Stimulated activated CD8-positive, alpha-beta memory T cell treated with anti-CD3 and anti-CD28 coated beads, Interleukin-12 subunit alpha, Interleukin-12 subunit beta, amount 100 ng/mL, for 24 hours (primary cell): ENCODE results near the gene EFHB.
"Not testable (repeated sequence)": the region's sequence is repeated elsewhere in the genome, so short reads cannot be mapped to it uniquely, and the experiment has no call there.

ENCODE experiments used
- DNase-seq: peaks from one replicate; pipeline ENCODE4 v3.0.0-alpha.2; 2020; ENCODE audit errors: extremely low read depth

The EFHB gene, protein sequence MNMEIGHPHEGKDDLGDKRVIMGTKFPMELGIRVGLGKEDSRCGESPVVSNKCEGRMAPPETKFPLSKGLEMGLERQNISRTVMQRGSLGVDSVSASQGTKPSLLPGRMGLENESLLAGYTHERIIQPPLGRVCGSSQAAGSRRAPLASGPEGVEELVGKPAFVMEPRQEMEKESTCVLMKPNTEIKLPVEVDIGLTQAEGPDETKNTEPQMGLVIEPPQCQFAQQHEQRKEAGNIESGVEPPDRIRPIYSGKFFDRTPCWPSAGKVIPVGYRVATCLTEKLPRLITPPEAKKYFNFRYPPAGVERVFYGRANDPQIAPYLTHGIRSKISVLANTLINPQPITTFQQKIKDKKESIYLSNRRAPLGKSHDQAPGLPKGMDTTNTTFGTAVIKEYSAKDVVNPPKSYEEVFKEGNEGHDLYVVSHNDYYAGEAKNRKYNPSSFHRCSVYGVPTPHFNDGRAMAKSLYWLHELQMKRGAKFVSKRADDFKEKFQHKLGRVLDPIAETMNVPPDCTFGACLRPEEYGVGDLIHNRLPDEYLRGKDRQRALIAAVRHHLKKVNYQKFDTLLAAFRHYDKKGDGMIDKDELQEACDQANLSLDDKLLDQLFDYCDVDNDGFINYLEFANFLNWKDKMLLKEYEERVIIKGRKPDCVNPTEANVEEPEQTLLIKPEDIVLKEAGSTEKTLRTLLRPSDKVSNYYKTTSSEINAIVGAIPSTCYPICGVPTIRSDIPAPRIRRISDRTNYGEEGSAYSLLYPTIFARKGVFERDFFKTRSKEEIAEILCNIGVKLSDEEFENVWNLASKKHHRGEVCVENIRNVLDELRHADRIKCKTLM

DNA sequence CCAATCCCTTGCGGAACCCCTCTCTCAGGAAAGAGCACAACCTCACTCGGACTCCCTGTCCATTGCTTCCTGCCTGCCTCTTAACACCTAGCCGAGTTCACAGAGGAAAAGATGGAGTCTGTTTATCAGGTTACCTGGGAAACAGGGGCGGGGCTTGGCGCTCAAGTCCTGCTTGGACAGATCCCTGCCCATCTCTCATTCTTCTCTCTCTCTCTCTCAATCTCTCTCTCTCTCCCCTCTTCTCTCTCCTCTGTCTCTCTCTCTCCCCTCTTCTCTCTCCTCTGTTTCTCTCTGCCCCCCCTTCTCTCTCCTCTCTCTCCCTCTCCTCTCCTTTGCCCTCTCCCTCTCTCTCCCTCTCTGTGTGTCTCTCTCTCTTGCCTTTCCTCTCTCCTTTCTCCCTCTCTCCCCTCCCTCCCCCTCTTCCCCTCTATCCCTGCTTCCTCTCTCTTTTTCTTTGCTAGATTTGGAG, at the start of gene EFHB:
Gene EFHB, minus strand, starts transcription at position 120 of the 469 bp plus-strand sequence. CDS start 199 bp downstream, outside the sequence.
- DNase-seq: no peak

DNA sequence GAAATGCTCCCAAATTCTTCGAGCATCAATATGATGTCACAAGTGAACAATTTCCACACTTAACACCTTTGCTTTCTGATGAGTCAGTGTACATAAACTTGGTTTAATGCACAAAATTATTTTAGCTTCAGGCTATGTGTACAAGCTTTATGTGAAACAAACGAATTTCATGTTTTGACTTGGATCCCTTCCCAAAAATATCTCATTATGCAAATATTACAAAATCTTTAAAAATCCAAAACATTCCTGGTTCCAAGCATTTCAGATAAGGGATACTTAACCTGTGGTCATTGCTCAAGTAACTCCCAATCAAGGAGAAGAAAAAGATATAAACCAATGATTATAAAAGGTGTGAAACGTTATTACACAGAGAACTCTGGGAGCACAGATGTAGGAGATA, 38.0 kb upstream of the EFHB start:
- no peak for DNase-seq

DNA sequence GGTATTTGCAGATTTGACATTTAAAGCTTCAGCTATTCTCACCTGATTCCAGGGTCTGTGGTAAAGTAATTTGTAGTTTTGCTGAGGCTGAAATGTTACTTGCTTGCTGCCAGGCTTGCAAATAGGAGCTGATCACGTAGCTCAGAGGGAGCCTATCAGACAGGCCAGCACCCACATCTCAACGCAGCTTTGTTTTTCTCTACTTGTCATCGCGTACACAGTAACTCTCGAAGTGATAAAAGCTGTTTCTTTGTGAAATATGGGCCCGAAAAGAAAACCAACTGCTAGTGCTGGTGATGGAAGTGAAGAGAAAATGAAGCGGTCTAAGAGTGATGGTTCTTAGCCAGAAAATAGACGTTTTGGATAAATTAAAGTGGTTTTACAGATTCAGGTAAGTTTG, 36.3 kb upstream of the EFHB start:
- DNase-seq: no peak

- no peak for DNase-seq
Measured at GRCh38 chr3:19967812-19968211, 33.8 kb upstream of the EFHB start.

GRCh38 chr3:19967208-19967607, 33.2 kb upstream of the EFHB start:
- no peak for DNase-seq

DNA sequence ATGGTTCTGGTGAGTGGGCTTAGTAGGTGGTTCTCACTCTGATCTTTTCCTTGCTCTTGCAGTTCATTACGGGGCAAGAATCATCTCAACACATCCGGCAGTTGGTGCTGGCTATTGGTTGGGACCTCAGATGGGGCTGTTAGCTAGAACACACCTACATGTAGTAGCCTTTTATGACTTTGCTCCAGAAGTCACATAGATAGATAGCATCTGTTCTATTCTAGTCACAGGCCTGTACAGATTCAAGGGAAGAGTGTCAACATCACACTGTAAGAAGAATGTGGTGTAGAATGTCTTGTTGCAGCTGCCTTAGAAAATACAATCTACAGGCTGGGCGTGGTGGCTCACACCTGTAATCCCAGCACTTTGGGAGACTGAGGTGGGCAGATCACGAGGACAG, 27.9 kb upstream of the EFHB start:
- DNase-seq: no peak

GRCh38 chr3:19960696-19961095, 26.7 kb upstream of the EFHB start:
- no peak for DNase-seq

DNA sequence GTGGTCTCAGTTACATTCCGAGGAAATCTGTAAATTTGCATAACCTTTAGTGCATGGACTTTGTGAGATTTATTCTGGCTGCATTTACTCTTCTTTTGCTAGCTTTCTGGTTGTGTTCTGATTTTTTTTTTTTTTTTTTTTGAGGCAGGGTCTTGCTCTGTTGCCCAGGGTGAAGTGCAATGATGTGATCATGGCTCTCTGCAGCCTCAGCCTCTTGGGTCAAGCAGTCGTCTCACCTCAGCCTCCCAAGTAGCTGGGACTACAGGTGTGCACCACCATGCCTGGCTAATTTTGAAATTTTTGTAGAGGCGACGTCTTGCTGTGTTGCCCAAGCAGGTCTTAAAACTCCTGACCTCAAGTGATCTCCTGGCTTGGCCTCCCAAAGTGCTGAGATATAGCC, 25.5 kb upstream of the EFHB start:
- DNase-seq: no peak

- not testable (repeated sequence) for DNase-seq
Measured at GRCh38 chr3:19957354-19957753, 23.3 kb upstream of the EFHB start.

GRCh38 chr3:19954676-19955075, 20.7 kb upstream of the EFHB start:
- no peak for DNase-seq

GRCh38 chr3:19950316-19950715, 16.3 kb upstream of the EFHB start:
- DNase-seq: no peak

- DNase-seq: no peak
Measured at GRCh38 chr3:19948226-19948591, 14.2 kb upstream of the EFHB start.

- DNase-seq: no peak
Measured at GRCh38 chr3:19947549-19948225, 13.7 kb upstream of the EFHB start.

GRCh38 chr3:19946832-19947548, 13.0 kb upstream of the EFHB start, which contains the start of gene RAB5A:
TSS of gene RAB5A (plus strand) at chr3:19947097. CDS start at chr3:19950899, 3,802 bp downstream.
- DNase-seq: peak; percentile 90

- DNase-seq: no peak
Measured at GRCh38 chr3:19945969-19946831, 12.2 kb upstream of the EFHB start.

GRCh38 chr3:19945534-19945933, 11.5 kb upstream of the EFHB start:
- no peak for DNase-seq

DNA sequence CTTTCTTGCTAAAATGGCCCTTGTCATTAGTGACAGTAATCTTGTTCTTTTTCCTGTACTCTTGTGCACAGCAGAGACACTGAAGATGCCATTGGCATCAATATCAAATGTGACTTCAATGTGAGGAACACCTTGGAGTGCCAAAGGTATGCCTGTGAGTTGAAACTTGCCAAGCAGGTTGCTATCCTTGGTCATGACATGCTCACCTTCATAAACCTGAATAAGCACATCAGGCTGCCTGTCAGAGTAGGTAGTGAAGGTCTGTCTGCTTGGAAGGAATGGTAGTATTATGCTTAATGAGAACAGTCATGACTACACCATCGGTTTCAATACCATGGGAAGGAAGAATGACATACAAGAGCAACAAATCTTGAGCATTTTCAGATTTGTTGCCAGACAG, 6.6 kb upstream of the EFHB start:
- no peak for DNase-seq

DNA sequence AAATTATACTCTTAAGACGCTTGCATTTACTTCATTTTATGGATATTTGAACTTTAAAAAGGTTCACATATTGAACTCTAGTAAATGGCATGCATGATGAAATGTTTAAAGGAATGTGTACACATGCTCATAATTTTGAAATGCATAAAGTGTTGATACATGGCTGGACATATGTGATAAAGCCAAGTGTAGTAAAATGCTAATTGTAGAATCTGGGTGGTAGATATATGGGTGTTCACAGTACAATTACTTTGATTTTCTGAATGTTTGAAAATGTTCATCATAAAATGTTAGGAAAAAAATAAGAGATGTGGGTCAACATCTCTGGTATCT, 4.2 kb upstream of the EFHB start:
- no peak for DNase-seq

- no peak for DNase-seq
Measured at GRCh38 chr3:19937459-19938294, 3.7 kb upstream of the EFHB start.

GRCh38 chr3:19932422-19932821, 1.6 kb downstream of the EFHB start:
- DNase-seq: no peak
